Thymus (tissue), 11 donors: ENCODE data around the gene HTR7. TPM values are rescaled to one million over a fixed set of nuclear protein-coding genes. Genes with fewer than 3 reads are reported as not detected.
"Not testable (repeated sequence)": the region's sequence is repeated elsewhere in the genome, so short reads cannot be mapped to it uniquely, and the experiment has no call there.

Experiments
- DNase-seq, 9 donors: peaks; one replicate each; pipeline ENCODE4 v3.0.0-alpha.2; 2013; ENCODE audit warnings: low spot score in 9 of 9, low read depth in 6 of 9, missing footprints in 1 of 9
- H3K27ac ChIP-seq, 2 donors: one replicate each; pipeline ENCODE4 v1.5.1; 2013; ENCODE audit warnings: control low read depth in 1 of 2, low read depth in 1 of 2, low read length in 1 of 2, mild to moderate bottlenecking in 1 of 2, moderate library complexity in 1 of 2
- H3K27me3 ChIP-seq, 2 donors: one replicate each; pipeline ENCODE4 v1.5.1; 2013; ENCODE audit warnings: low read length in 1 of 2; ENCODE audit not compliant: control insufficient read depth in 2 of 2, insufficient read depth in 1 of 2
- H3K36me3 ChIP-seq, 2 donors: one replicate each; pipeline ENCODE4 v1.5.1; 2013; ENCODE audit warnings: low read length in 1 of 2, mild to moderate bottlenecking in 1 of 2, moderate library complexity in 1 of 2; ENCODE audit not compliant: control insufficient read depth in 2 of 2, insufficient read depth in 2 of 2
- H3K4me1 ChIP-seq, 2 donors: one replicate each; pipeline ENCODE4 v1.5.1; 2013; ENCODE audit warnings: low read length in 2 of 2; ENCODE audit not compliant: control insufficient read depth in 2 of 2, insufficient read depth in 2 of 2
- H3K4me3 ChIP-seq, 2 donors: one replicate each; pipeline ENCODE4 v1.5.1; 2013; ENCODE audit warnings: low read length in 2 of 2, control low read depth in 1 of 2, mild to moderate bottlenecking in 1 of 2
- H3K9me3 ChIP-seq, 2 donors: one replicate each; pipeline ENCODE4 v1.5.1; 2013; ENCODE audit warnings: low read length in 1 of 2, mild to moderate bottlenecking in 1 of 2; ENCODE audit not compliant: control insufficient read depth in 2 of 2, insufficient read depth in 1 of 2
- WGBS: extraction: QIAGEN DNeasy Blood & Tissue Kit; methylation state at CpG from one replicate; pipeline ENCODE4 v1.1.7; 2013; 5-methylcytosine and 5-hydroxymethylcytosine counted together
- polyA plus RNA-seq: library from polyadenylated mRNA; stranded (reverse); fragments of 200-250 nt; gene quantifications from one replicate; pipeline ENCODE4 v1.2.3, GENCODE V29; 2013
- total RNA-seq: library from RNA; stranded (reverse); fragments of 120-200 nt; gene quantifications from one replicate; pipeline ENCODE4 v1.2.4, GENCODE V29; 2013
- donor health status: healthy.

HTR7 gene
- total and polyA plus RNA-seq, 2 donors: 0.09 to 0.14 TPM

DNA sequence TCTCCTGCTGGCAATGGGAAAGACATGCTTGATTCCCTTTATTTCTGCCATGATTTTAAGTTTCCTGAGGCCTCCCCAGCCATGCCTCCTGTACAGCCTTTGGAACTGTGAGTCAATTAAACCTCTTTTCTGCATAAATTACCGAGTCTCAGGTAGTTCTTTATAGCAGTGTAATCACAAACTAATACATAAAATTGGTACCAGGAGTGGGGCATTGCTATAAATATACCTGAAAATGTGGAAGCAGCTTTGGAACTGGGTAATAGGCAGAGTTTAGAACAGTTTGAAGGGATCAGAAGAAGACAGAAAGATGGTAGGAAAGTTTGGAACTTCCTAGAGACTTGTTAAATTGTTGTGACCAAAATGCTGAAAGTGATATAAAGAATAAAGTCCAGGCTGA, 36.0 kb downstream of the HTR7 start:
- 83% methylated on average over 1 of the region's 1 CpG for WGBS
- not testable (repeated sequence) for H3K4me1 ChIP-seq, H3K4me3 ChIP-seq

DNA sequence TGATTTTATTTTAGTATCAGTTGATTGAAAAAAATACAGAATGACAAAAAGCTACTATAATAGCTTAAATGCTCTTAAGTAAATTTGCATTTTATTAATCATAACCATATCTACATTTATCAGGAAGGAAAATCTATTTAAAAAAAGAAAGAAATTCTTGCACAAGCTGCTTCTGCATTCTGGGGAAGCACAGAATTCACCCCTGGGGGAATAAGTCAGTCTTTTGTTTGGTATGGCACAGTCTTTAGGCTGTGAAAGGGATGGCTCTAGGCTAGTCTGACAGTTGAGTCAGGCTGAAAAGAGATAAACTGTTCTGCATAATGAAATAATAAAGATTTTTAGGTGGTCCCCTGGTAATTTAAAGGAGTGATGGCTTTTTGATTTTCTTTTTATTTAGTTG, 37.9 kb downstream of the HTR7 start:
- Histone ChIP-seq H3K27ac (no peak overlapping the region), H3K27me3 (no peaks in the 10 kb centered on the region), H3K9me3 (peaks cover 0 to 2% of the 10 kb centered on the region in 2 donors), H3K4me1 (no peaks in the 10 kb centered on the region), H3K4me3 (no peak overlapping the region), H3K36me3 (no peaks in the 10 kb centered on the region)
- no peak for DNase-seq

More for the DNA sequence above, 36.0 kb downstream of the HTR7 start:
- not testable (repeated sequence) for H3K36me3 ChIP-seq, H3K27me3 ChIP-seq, H3K9me3 ChIP-seq, DNase-seq, H3K27ac ChIP-seq

DNA sequence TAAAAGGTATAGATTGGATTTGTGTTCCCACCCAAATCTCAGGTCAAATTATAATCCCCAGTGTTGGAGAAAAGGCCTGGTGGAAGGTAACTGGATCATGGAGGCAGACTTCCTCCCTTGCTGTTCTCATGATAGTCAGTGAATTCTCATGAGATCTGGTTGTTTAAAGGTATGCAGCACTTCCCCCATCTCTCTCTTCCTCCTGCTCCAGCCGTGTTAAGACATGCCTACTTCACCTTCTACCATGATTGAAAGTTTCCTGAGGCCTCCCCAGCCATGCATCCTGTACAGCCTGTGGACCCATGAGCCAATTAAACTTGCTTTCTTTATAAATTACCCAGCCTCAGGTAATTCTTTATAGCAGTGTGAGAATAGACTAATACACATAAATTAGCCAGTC, 39.1 kb downstream of the HTR7 start:
- WGBS: 72% methylated on average over 1 of the region's 1 CpG

DNA sequence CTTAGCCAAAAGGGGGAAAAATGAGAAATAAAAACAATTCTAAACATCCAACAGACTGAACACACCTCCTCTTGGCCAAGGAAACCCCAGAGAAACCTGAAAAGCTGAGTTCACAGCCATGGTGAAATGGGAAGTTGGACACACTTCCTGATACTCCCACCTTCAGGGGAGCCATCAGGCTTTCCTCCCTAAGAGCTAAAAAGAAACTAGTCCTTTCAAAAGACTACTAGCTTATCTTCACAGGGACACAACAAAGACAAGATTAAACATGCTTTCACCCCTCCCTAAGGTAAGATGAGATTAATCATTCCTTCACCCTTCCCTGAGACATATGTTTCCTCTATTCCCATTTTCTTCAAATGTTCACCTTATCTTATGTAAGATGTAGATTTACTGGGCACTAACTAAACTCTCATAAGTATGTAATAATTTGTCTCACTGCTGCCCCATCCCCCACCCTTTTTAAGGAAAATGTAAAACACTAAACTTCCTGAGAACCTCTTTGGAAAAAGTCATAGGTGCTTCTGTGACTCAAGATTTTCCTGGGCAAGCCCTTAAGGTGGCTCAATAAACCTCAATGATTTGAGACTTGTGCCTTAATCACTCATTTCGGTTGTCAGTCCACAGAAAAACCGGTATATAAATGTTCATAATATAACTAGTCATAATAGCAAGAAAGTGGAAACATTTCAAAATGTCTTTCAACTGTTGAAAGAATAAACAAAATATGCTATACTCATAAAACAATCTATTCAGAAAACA, 40.5 kb downstream of the HTR7 start:
- Histone ChIP-seq H3K4me1 (no peaks in the 10 kb centered on the region), H3K4me3 (no peak overlapping the region), H3K27ac (no peak overlapping the region), H3K27me3 (no peaks in the 10 kb centered on the region), H3K36me3 (no peaks in the 10 kb centered on the region), H3K9me3 (no peaks in the 10 kb centered on the region)
- 97% methylated on average over 2 of the region's 2 CpGs for WGBS
- no peak for DNase-seq

More for the DNA sequence above, 39.1 kb downstream of the HTR7 start:
- H3K27me3 ChIP-seq: no peaks in the 10 kb centered on the region
- H3K36me3 ChIP-seq: no peaks in the 10 kb centered on the region
- H3K4me3 ChIP-seq: no peak overlapping the region
- H3K4me1 ChIP-seq: no peaks in the 10 kb centered on the region
- no peak for DNase-seq
- H3K9me3 ChIP-seq: peaks cover 0 to 2% of the 10 kb centered on the region in 2 donors
- no peak overlapping the region for H3K27ac ChIP-seq

DNA sequence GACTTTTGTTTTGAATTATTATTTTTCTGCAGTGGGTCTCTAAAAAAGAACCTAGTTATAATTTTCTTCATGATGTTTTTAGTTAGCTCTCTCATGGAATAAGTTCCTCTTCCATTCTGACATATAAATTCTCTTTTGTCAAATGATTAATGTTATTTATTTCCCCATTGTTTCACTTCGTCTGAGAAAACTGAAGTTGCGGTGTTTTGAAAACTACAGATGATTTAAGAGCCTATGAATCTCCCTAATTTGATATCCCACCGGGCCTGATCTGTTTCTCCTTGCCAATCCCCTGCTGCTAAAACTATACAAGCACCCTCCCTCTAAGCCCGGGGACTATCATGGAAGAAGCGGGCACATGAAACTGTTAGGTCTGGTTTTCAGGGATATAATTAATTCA, 41.4 kb downstream of the HTR7 start:
- peak in 1 of 9 donors; percentile 2 for DNase-seq
- H3K4me3 ChIP-seq: no peak overlapping the region
- 61% methylated on average over 5 of the region's 5 CpGs for WGBS
- no peaks in the 10 kb centered on the region for H3K27me3 ChIP-seq
- H3K27ac ChIP-seq: no peak overlapping the region
- H3K36me3 ChIP-seq: no peaks in the 10 kb centered on the region
- H3K4me1 ChIP-seq: no peaks in the 10 kb centered on the region
- no peaks in the 10 kb centered on the region for H3K9me3 ChIP-seq

DNA sequence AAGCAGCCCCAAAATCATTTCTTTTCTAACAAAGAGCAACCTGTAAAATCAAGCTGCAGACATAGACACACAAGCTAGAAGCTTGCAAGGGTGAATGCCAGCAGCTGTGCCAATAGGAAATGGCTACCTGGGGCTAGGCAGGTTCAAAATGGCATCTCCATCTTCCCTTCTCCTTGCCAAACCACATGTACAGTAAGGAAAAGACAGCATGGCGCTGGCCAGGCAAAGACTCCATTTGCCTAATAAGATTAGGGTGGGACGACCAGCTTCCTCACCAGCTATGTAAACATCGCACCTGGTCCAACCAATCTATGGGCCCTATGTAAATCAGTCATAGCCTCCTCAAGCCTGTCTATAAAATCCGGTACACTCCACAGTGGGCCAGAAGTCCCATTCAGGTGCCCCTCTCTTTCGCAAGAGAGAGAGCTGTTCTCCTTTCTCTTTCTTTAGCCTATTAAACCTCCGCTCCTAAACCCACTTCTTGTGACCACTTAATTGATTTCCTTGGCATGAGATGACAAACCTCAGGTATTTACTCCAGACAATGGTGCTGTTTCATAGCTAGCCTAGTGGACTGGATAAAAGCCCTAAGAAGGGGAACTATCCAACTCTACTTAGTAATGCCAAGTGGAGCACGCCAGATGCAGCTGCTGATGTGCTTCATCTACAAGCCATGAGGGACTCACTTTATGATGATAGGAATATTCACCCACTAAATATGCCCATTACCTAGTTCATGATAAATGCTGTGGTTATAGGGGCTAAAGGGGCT, 44.1 kb downstream of the HTR7 start:
- Histone ChIP-seq H3K4me1 (no peaks in the 10 kb centered on the region), H3K9me3 (no peaks in the 10 kb centered on the region), H3K27ac (no peak overlapping the region), H3K4me3 (no peak overlapping the region), H3K36me3 (no peaks in the 10 kb centered on the region), H3K27me3 (no peaks in the 10 kb centered on the region)
- WGBS: 97% methylated on average over 7 of the region's 7 CpGs
- DNase-seq: no peak

DNA sequence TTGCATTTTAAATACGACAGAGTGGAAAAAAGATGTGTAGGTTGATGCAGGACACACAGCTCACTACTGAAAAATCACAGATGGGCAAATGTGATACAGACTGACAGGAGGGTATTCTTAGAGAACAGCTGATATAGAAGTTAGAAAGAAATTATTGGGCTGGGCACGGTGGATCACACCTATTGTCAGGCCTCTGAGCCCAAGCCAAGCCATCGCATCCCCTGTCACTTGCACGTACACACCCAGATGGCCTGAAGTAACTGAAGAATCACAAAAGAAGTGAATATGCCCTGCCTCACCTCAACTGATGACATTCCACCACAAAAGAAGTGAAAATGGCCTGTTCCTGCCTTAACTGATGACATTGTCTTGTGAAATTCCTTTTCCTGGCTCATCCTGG, 50.7 kb downstream of the HTR7 start:
- not testable (repeated sequence) for H3K4me1 ChIP-seq, H3K27me3 ChIP-seq, H3K4me3 ChIP-seq, DNase-seq, H3K27ac ChIP-seq, H3K36me3 ChIP-seq, H3K9me3 ChIP-seq
- 97% methylated on average over 4 of the region's 4 CpGs for WGBS

DNA sequence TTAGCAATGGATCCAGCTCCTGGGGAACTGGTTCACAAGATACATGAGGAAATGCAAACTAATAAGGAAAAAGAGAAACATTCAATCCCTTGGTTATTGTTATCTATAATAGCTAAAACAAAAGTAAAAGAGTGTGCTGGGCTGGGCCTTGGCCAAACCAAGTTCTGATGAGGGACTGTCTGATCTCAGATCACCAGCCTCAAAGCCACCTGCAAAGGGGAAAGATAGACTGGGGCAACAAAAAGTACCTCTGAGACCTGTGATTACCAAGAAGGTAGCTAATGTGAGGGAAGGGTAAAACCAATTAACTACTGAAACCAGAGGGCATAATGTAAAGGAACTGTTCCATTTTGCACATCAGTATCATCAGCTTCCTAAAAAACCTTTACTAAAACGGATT, 51.2 kb downstream of the HTR7 start:
- no peak for DNase-seq
- Histone ChIP-seq H3K4me1 (no peaks in the 10 kb centered on the region), H3K36me3 (no peaks in the 10 kb centered on the region), H3K4me3 (no peak overlapping the region), H3K27ac (no peak overlapping the region), H3K27me3 (no peaks in the 10 kb centered on the region), H3K9me3 (no peaks in the 10 kb centered on the region)
- WGBS: 95% methylated on average over 1 of the region's 1 CpG

DNA sequence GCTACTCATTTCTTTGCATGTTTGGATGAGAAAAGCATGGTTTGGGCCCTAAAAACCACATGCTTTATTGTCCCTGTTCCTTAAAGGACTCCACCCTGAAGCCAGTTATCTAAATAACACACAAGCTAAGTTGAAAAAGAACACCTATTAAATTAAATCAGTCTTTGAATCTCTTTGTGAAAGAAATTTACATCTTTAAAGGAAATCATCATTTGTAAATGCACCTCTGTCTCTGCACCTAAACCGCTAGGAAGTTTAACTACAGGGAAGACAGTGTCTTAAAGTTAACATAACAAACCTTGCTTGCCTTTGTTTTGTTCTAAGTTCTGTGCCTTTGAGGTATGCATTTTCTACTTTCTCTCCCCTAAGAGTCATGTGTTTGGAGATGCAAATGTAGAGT, 52.6 kb downstream of the HTR7 start:
- Histone ChIP-seq H3K36me3 (no peaks in the 10 kb centered on the region), H3K27ac (no peak overlapping the region), H3K4me3 (no peak overlapping the region), H3K9me3 (no peaks in the 10 kb centered on the region), H3K4me1 (no peaks in the 10 kb centered on the region), H3K27me3 (no peaks in the 10 kb centered on the region)
- no peak for DNase-seq
- WGBS: 85% methylated on average over 1 of the region's 1 CpG
